OCI-LY7 (cell line): ENCODE results near the gene R3HDML. TPM values are rescaled to one million over a fixed set of nuclear protein-coding genes. Genes with fewer than 3 reads are reported as not detected.

ENCODE experiments used
- BruUV-seq: library from RNA; stranded (reverse); fragments of 400-500 nt; replicated peaks from 2 replicates; lab custom pipeline; 2021; lab: Mats Ljungman, UMichigan
- CTCF ChIA-PET: fragments of 300-600 bp; sonication (Branson Sonifier 250); formaldehyde crosslinking; loops from one replicate; lab custom pipeline; 2022; ENCODE audit warnings: antibody characterized with exemption; ENCODE audit not compliant: unreplicated experiment; lab: Charles Lee
- POLR2A ChIA-PET: fragments of 300-600 bp; sonication (Branson Sonifier 250); formaldehyde crosslinking; loops from one replicate; lab custom pipeline; 2022; ENCODE audit warnings: antibody characterized with exemption; lab: Charles Lee
- DNase-seq: peaks from one replicate; pipeline ENCODE4 v3.0.0-alpha.2; 2015; ENCODE audit warnings: low spot score
- H2AFZ ChIP-seq: fragments of 200-600 bp; sonication (generic), shearing (Covaris generic); 2 replicates; pipeline ENCODE4 v1.6.1; 2014; ENCODE audit warnings: mild to moderate bottlenecking, antibody characterized with exemption, low read length, moderate library complexity
- H3K27ac ChIP-seq: fragments of 200-600 bp; sonication (generic); 2 replicates; pipeline ENCODE4 v1.5.1; 2014; ENCODE audit warnings: mixed run types, low read depth, mild to moderate bottlenecking, moderate library complexity, low read length, inconsistent platforms; ENCODE audit not compliant: poor library complexity, severe bottlenecking
- H3K36me3 ChIP-seq: fragments of 200-600 bp; sonication (generic); 2 replicates; pipeline ENCODE4 v1.6.1; 2014; ENCODE audit warnings: mild to moderate bottlenecking, antibody characterized with exemption, low read length, moderate library complexity, mixed read lengths; ENCODE audit not compliant: insufficient read depth
- H3K4me1 ChIP-seq: fragments of 200-600 bp; sonication (generic); 2 replicates; pipeline ENCODE4 v1.5.1; 2014; ENCODE audit warnings: mild to moderate bottlenecking, low read length; ENCODE audit not compliant: insufficient read depth, poor library complexity, severe bottlenecking
- H3K4me2 ChIP-seq: fragments of 200-600 bp; sonication (generic); 2 replicates; pipeline ENCODE4 v1.6.1; 2014; ENCODE audit warnings: mild to moderate bottlenecking, low read length
- H3K4me3 ChIP-seq: fragments of 200-600 bp; sonication (generic); 2 replicates; pipeline ENCODE4 v1.5.1; 2014; ENCODE audit warnings: mild to moderate bottlenecking, low read depth, low read length; ENCODE audit not compliant: poor library complexity, severe bottlenecking
- H3K79me2 ChIP-seq: fragments of 200-600 bp; sonication (generic); 2 replicates; pipeline ENCODE4 v1.6.1; 2016; ENCODE audit warnings: low read depth, mild to moderate bottlenecking, low read length, moderate library complexity, mixed read lengths; ENCODE audit not compliant: insufficient read depth
- H3K9me2 ChIP-seq: fragments of 200-600 bp; sonication (generic); 2 replicates; pipeline ENCODE4 v1.6.1; 2016; ENCODE audit warnings: mild to moderate bottlenecking, low read length, mixed read lengths; ENCODE audit not compliant: insufficient read depth
- H3K9me3 ChIP-seq: fragments of 200-600 bp; sonication (generic); 2 replicates; pipeline ENCODE4 v1.6.1; 2014; ENCODE audit warnings: mild to moderate bottlenecking, mixed run types, low read length, mixed read lengths
- H4K20me1 ChIP-seq: fragments of 200-600 bp; sonication (generic); 2 replicates; pipeline ENCODE4 v1.6.1; 2014; ENCODE audit warnings: mild to moderate bottlenecking, antibody characterized with exemption, low read length, moderate library complexity, mixed read lengths; ENCODE audit not compliant: insufficient read depth
- CTCF ChIP-seq: fragments of 200-600 bp; sonication (generic); conservative IDR thresholded peaks from 2 replicates; pipeline ENCODE4 v1.5.1; 2014; ENCODE audit warnings: mild to moderate bottlenecking, antibody characterized with exemption, low read length, moderate library complexity, mixed read lengths
- EZH2phosphoT487 ChIP-seq: fragments of 200-600 bp; sonication (generic); IDR thresholded peaks from 2 replicates; pipeline ENCODE4 v1.6.1; 2018; ENCODE audit warnings: low read depth, borderline replicate concordance, mild to moderate bottlenecking, mixed run types, antibody characterized with exemption, low read length, moderate library complexity, mixed read lengths
- intact Hi-C: fragments of 100-400 bp; cut with micrococcal nuclease; formaldehyde crosslinking; loops from one replicate; pipeline ENCODE4 v1.10.0; 2022; ENCODE audit not compliant: unreplicated experiment
- total RNA-seq, 2 experiments: library from RNA; depleted of rRNA in 1 of 2; stranded (reverse); fragments of >200 nt in 1 of 2; shearing (Covaris generic) in 1 of 2; gene quantifications; 2 replicates each; pipeline ENCODE4 v1.2.3, GENCODE V29; 2014 to 2022

R3HDML gene
- total RNA-seq, 2 experiments from 2014 or later: not detected

GRCh38 chr20:44288252-44288651 lies 48.6 kb upstream of the R3HDML start:
- no peak overlapping the region for H3K4me3 ChIP-seq
- TF ChIP-seq EZH2phosphoT487 (no peak), CTCF (no peak)
- POLR2A ChIA-PET: no interaction called here

GRCh38 chr20:44291754-44292153 lies 45.1 kb upstream of the R3HDML start:
- POLR2A ChIA-PET: no interaction called here
- intact Hi-C loops: no loop called here
- DNase-seq: no peak
- no peaks in the 10 kb centered on the region for H3K79me2 ChIP-seq
- H3K9me3 ChIP-seq: no peaks in the 10 kb centered on the region
- CTCF ChIA-PET: no interaction called here
- no peak overlapping the region for H2AFZ ChIP-seq
- no TSS peak for BruUV-seq
- no peak overlapping the region for H3K4me2 ChIP-seq
- H3K4me1 ChIP-seq: no peaks in the 10 kb centered on the region
- no peak overlapping the region for H3K4me3 ChIP-seq
- H3K36me3 ChIP-seq: no peaks in the 10 kb centered on the region
- H3K9me2 ChIP-seq: no peaks in the 10 kb centered on the region
- no peaks in the 10 kb centered on the region for H4K20me1 ChIP-seq
- TF ChIP-seq EZH2phosphoT487 (no peak), CTCF (no peak)
- no peak overlapping the region for H3K27ac ChIP-seq

More at GRCh38 chr20:44288252-44288651, 48.6 kb upstream of the R3HDML start:
- CTCF ChIA-PET: no interaction called here
- H3K79me2 ChIP-seq: no peaks in the 10 kb centered on the region
- H3K4me2 ChIP-seq: no peak overlapping the region
- H3K4me1 ChIP-seq: no peaks in the 10 kb centered on the region
- H2AFZ ChIP-seq: no peak overlapping the region
- no peaks in the 10 kb centered on the region for H4K20me1 ChIP-seq
- no TSS peak for BruUV-seq
- no peak for DNase-seq
- intact Hi-C loops: no loop called here
- no peaks in the 10 kb centered on the region for H3K9me2 ChIP-seq
- H3K9me3 ChIP-seq: no peaks in the 10 kb centered on the region
- H3K27ac ChIP-seq: no peak overlapping the region
- H3K36me3 ChIP-seq: no peaks in the 10 kb centered on the region

- no peaks in the 10 kb centered on the region for H3K9me2 ChIP-seq
- POLR2A ChIA-PET: no interaction called here
- no TSS peak for BruUV-seq
- TF ChIP-seq EZH2phosphoT487 (no peak), CTCF (no peak)
- H4K20me1 ChIP-seq: no peaks in the 10 kb centered on the region
- H3K79me2 ChIP-seq: no peaks in the 10 kb centered on the region
- H2AFZ ChIP-seq: no peak overlapping the region
- no peaks in the 10 kb centered on the region for H3K4me1 ChIP-seq
- no peak for DNase-seq
- no peaks in the 10 kb centered on the region for H3K9me3 ChIP-seq
- intact Hi-C loops: no loop called here
- H3K27ac ChIP-seq: no peak overlapping the region
- H3K4me3 ChIP-seq: no peak overlapping the region
- CTCF ChIA-PET: no interaction called here
- H3K36me3 ChIP-seq: no peaks in the 10 kb centered on the region
- no peak overlapping the region for H3K4me2 ChIP-seq
Measured at GRCh38 chr20:44296011-44296410, 40.8 kb upstream of the R3HDML start.
